Activated T-helper 1 cell treated with anti-CD3 and anti-CD28 coated beads, Interleukin-12 subunit alpha, Interleukin-12 subunit beta, Interleukin-2, Interleukin-4 antibody, amounts not matched to agents 30 ng/mL and 10 ng/mL and 1 ng/mL, durations not matched to agents 14 hours and 24 hours and 36 hours (primary cell): Measurements from ENCODE around the gene GRM7. TPM values are rescaled to one million over a fixed set of nuclear protein-coding genes. Genes with fewer than 3 reads are reported as not detected.

ENCODE experiments used
- DNase-seq: peaks from one replicate; pipeline ENCODE4 v3.0.0; 2021; ENCODE audit warnings: low spot score
- H3K27ac Mint-ChIP-seq: one replicate; pipeline ENCODE4 v1.8.0; 2021; ENCODE audit warnings: mild to moderate bottlenecking, mixed read lengths
- H3K27me3 Mint-ChIP-seq: one replicate; pipeline ENCODE4 v1.8.0; 2022; ENCODE audit warnings: mild to moderate bottlenecking, moderate library complexity, mixed read lengths; ENCODE audit not compliant: insufficient read depth
- H3K36me3 Mint-ChIP-seq: one replicate; pipeline ENCODE4 v1.8.0; 2021; ENCODE audit warnings: low read depth, mixed read lengths
- H3K4me1 Mint-ChIP-seq: one replicate; pipeline ENCODE4 v1.8.0; 2021; ENCODE audit warnings: low read depth, mixed read lengths
- H3K4me3 Mint-ChIP-seq: one replicate; pipeline ENCODE4 v1.8.0; 2021; ENCODE audit warnings: mild to moderate bottlenecking, moderate library complexity, mixed read lengths
- H3K9me3 Mint-ChIP-seq: one replicate; pipeline ENCODE4 v1.8.0; 2021; ENCODE audit warnings: mixed read lengths
- intact Hi-C: fragments of 100-400 bp; cut with micrococcal nuclease; formaldehyde crosslinking; loops from one replicate; pipeline ENCODE4 v1.15.1; 2024
- total RNA-seq: library from RNA; stranded (reverse); gene quantifications from 2 replicates; pipeline ENCODE4 v1.2.3, GENCODE V29; 2022

The GRM7 gene
- total RNA-seq, 1 donor from 2014 or later: not detected

- Mint-ChIP-seq H3K9me3 (peaks cover 3% of the 10 kb centered on the region), H3K27me3 (no peaks in the 10 kb centered on the region), H3K4me3 (no peak overlapping the region), H3K36me3 (no peaks in the 10 kb centered on the region), H3K4me1 (no peaks in the 10 kb centered on the region), H3K27ac (no peak overlapping the region)
- no peak for DNase-seq
- intact Hi-C loops: no loop called here
Observed at GRCh38 chr3:7489417-7489816, 628.5 kb downstream of the GRM7 start.

DNA sequence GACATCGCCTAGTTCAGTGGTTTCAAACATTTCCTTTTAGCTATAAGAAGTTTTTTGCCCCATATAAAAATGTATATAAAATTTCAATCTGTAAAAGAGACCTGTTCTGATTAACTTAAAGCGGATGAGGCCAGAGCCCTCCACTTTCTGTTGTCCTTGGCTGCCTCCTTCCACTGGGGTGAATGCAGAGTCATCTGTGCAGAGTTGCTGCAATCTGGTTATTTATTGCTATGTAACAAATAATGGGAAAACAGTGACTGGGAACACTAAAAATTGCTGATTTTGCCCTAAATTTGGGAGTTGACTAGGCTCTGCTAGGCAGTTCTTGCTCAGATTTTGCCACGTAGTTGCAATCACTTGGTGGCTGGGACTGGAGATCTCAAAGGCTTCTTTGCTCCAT, 637.8 kb downstream of the GRM7 start:
- Mint-ChIP-seq H3K27ac (no peak overlapping the region), H3K4me1 (no peaks in the 10 kb centered on the region), H3K9me3 (no peaks in the 10 kb centered on the region), H3K4me3 (no peak overlapping the region), H3K27me3 (no peaks in the 10 kb centered on the region), H3K36me3 (no peaks in the 10 kb centered on the region)
- DNase-seq: no peak
- intact Hi-C loops: no loop called here

DNA sequence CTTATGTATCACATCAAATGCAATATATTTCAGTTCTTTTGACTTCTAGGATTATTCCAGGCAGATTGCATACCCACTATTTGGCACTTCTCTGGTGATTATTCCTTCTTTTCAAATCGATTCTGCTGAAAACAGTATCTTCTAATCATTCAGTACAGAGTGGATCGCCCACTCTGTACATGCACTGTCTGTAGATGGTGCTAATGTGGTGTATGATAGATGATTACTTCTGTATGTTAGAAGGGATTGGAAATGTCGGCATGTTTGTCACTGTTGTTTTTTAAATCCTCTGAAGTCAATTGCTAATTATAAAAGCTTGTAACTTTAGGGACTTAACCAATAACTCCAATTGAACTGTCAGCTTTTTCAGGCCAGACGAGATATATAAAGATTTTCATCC, 642.5 kb downstream of the GRM7 start:
- H3K4me3 Mint-ChIP-seq: no peak overlapping the region
- no peaks in the 10 kb centered on the region for H3K4me1 Mint-ChIP-seq
- H3K9me3 Mint-ChIP-seq: no peaks in the 10 kb centered on the region
- H3K27me3 Mint-ChIP-seq: no peaks in the 10 kb centered on the region
- no peak for DNase-seq
- no peaks in the 10 kb centered on the region for H3K36me3 Mint-ChIP-seq
- H3K27ac Mint-ChIP-seq: no peak overlapping the region
- intact Hi-C loops: no loop called here

GRCh38 chr3:7504886-7505775, 644.2 kb downstream of the GRM7 start:
- DNase-seq: no peak
- no peak overlapping the region for H3K27ac Mint-ChIP-seq
- H3K27me3 Mint-ChIP-seq: no peaks in the 10 kb centered on the region
- no peaks in the 10 kb centered on the region for H3K36me3 Mint-ChIP-seq
- H3K4me3 Mint-ChIP-seq: no peak overlapping the region
- no peaks in the 10 kb centered on the region for H3K4me1 Mint-ChIP-seq
- no peaks in the 10 kb centered on the region for H3K9me3 Mint-ChIP-seq
- intact Hi-C loops: no loop called here

- Mint-ChIP-seq H3K27me3 (no peaks in the 10 kb centered on the region), H3K27ac (no peak overlapping the region), H3K36me3 (no peaks in the 10 kb centered on the region), H3K4me1 (no peaks in the 10 kb centered on the region), H3K9me3 (no peaks in the 10 kb centered on the region), H3K4me3 (no peak overlapping the region)
- no peak for DNase-seq
- intact Hi-C loops: no loop called here
Observed at GRCh38 chr3:7506606-7507180, 645.8 kb downstream of the GRM7 start.

DNA sequence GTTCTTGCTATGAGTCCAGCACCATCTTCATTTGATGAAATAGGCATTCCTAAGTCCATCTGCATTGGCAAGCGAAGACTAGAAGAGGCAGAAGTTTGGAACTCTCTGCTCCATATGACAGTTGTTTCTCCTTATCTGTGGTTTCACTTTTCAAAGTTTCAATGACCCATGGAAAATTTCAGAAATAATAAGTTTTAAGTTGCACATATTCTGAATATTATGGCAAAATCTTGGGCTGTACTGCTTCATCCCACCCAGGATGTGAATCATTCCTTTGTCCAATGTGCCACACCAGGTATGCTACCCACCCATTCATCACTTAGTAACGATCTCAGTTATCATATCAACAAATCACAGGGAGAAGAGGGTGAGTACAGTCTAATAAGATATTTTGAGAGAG, 647.9 kb downstream of the GRM7 start:
- no peak overlapping the region for H3K4me3 Mint-ChIP-seq
- H3K27me3 Mint-ChIP-seq: no peaks in the 10 kb centered on the region
- H3K9me3 Mint-ChIP-seq: no peaks in the 10 kb centered on the region
- DNase-seq: no peak
- H3K4me1 Mint-ChIP-seq: no peaks in the 10 kb centered on the region
- no peaks in the 10 kb centered on the region for H3K36me3 Mint-ChIP-seq
- no peak overlapping the region for H3K27ac Mint-ChIP-seq
- intact Hi-C loops: no loop called here

DNA sequence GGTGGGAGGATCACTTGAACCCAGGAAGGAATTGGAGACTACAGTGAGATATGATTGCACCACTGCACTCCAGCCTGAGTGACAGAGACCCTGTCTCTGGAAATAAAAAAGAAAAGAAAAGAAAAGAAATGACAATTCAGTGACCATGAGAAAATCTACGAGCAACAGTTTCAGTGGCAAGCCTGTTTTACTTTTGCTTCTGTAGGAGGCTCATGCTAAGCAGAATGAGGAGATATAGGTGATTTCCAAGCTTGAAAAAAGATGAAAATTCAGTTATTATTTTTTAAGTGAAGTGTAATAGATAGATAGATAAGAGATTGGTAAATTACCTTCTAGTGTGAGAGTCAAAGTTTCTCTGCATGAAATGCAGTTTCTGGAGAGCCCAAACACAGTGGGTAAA, 651.1 kb downstream of the GRM7 start:
- H3K4me3 Mint-ChIP-seq: no peak overlapping the region
- no peaks in the 10 kb centered on the region for H3K4me1 Mint-ChIP-seq
- no peaks in the 10 kb centered on the region for H3K9me3 Mint-ChIP-seq

DNA sequence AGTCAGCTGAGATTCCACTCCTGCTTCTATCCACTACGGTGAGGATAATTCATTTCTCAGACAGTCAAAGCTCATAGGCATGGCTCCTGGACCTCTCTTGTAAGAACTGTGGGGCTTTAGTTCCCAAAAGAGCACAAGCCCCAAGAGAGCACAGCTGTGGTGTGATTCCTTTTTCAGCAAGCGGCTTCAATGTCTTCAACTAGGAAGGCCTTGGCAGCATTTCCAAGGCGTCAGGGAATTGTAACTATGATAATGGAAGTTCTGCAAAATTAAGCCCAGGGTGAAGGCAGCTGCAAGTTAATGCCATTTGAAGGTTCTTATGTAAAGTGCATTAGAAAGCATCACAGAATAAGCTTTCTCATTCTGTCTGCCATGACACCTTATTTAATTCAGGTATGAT, 657.1 kb downstream of the GRM7 start:
- Mint-ChIP-seq H3K4me1 (no peaks in the 10 kb centered on the region), H3K36me3 (no peaks in the 10 kb centered on the region), H3K27ac (no peak overlapping the region), H3K9me3 (no peaks in the 10 kb centered on the region), H3K4me3 (no peak overlapping the region), H3K27me3 (no peaks in the 10 kb centered on the region)
- intact Hi-C loops: no loop called here
- no peak for DNase-seq

More for the DNA sequence above, 651.1 kb downstream of the GRM7 start:
- intact Hi-C loops: no loop called here
- Mint-ChIP-seq H3K36me3 (no peaks in the 10 kb centered on the region), H3K27me3 (no peaks in the 10 kb centered on the region), H3K27ac (no peak overlapping the region)
- DNase-seq: no peak

GRCh38 chr3:7518456-7518855, 657.5 kb downstream of the GRM7 start:
- Mint-ChIP-seq H3K4me3 (no peak overlapping the region), H3K27me3 (no peaks in the 10 kb centered on the region), H3K9me3 (no peaks in the 10 kb centered on the region), H3K4me1 (no peaks in the 10 kb centered on the region), H3K27ac (no peak overlapping the region), H3K36me3 (no peaks in the 10 kb centered on the region)
- intact Hi-C loops: no loop called here
- DNase-seq: no peak

DNA sequence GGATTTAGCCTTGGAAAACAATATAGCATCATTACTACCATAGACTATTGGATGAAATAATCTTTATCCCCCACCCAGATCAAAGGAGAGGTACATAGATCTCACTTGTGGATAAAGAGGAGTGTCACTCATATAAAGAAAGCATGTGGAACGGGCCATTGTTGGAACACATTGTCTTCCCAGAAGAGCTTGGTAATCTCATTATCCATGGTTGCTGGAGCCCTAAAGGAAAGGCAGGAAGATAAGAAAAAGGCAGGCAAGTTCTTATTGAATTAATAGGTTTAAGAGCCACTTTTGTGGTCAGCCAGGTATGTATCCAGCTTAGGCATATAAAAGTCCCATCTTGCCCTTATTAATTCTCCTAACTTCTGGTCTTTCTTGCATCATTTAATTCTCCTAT, 659.1 kb downstream of the GRM7 start:
- H3K4me1 Mint-ChIP-seq: no peaks in the 10 kb centered on the region
- DNase-seq: no peak
- no peak overlapping the region for H3K27ac Mint-ChIP-seq
- intact Hi-C loops: no loop called here
- H3K4me3 Mint-ChIP-seq: no peak overlapping the region
- H3K9me3 Mint-ChIP-seq: no peaks in the 10 kb centered on the region
- no peaks in the 10 kb centered on the region for H3K27me3 Mint-ChIP-seq
- H3K36me3 Mint-ChIP-seq: no peaks in the 10 kb centered on the region

DNA sequence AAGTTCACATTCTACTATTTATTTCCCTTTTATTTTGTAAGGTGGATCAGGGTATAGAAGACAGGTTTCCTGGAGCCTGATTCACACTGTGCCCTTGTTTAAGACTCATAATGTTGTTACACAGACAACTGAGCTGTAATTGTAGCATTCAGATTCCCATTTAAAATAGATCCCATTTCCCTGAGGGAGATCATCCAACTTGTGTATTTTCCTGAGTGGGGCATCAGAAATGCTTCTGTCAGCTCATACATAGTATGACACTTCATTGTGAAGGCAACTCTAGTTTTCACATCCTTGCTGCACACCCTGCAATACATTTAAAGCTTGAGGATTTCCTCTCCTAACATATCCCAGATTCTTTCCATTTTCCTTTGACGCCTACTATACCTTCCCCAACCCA, 659.7 kb downstream of the GRM7 start:
- DNase-seq: no peak
- no peak overlapping the region for H3K4me3 Mint-ChIP-seq
- H3K27me3 Mint-ChIP-seq: no peaks in the 10 kb centered on the region
- no peaks in the 10 kb centered on the region for H3K36me3 Mint-ChIP-seq
- no peak overlapping the region for H3K27ac Mint-ChIP-seq
- intact Hi-C loops: no loop called here
- no peaks in the 10 kb centered on the region for H3K4me1 Mint-ChIP-seq
- H3K9me3 Mint-ChIP-seq: peaks cover under 1% of the 10 kb centered on the region

GRCh38 chr3:7536510-7536909, 675.6 kb downstream of the GRM7 start:
- Mint-ChIP-seq H3K36me3 (no peaks in the 10 kb centered on the region), H3K27me3 (no peaks in the 10 kb centered on the region), H3K4me3 (no peak overlapping the region), H3K9me3 (no peaks in the 10 kb centered on the region), H3K4me1 (no peaks in the 10 kb centered on the region), H3K27ac (no peak overlapping the region)
- intact Hi-C loops: no loop called here
- DNase-seq: no peak

GRCh38 chr3:7536921-7537320, 676.0 kb downstream of the GRM7 start:
- no peak for DNase-seq
- H3K27ac Mint-ChIP-seq: no peak overlapping the region
- no peaks in the 10 kb centered on the region for H3K9me3 Mint-ChIP-seq
- H3K4me3 Mint-ChIP-seq: no peak overlapping the region
- H3K4me1 Mint-ChIP-seq: no peaks in the 10 kb centered on the region
- no peaks in the 10 kb centered on the region for H3K36me3 Mint-ChIP-seq
- intact Hi-C loops: no loop called here
- no peaks in the 10 kb centered on the region for H3K27me3 Mint-ChIP-seq
